Activated CD4-positive, alpha-beta T cell treated with anti-CD3 and anti-CD28 coated beads, Interleukin-2, amount 50 U/mL, for 1 hour (primary cell): ENCODE data around the gene ANO7.
"Not testable (repeated sequence)": the region's sequence is repeated elsewhere in the genome, so short reads cannot be mapped to it uniquely, and the experiment has no call there.

ENCODE experiments used
- DNase-seq: peaks from one replicate; pipeline ENCODE4 v3.0.0-alpha.2; 2020

Gene ANO7

GRCh38 chr2:241194811-241195210 is 6.3 kb downstream of the ANO7 start:
- no peak for DNase-seq

GRCh38 chr2:241195506-241196130 is 7.1 kb downstream of the ANO7 start:
- DNase-seq, result no peak

DNA sequence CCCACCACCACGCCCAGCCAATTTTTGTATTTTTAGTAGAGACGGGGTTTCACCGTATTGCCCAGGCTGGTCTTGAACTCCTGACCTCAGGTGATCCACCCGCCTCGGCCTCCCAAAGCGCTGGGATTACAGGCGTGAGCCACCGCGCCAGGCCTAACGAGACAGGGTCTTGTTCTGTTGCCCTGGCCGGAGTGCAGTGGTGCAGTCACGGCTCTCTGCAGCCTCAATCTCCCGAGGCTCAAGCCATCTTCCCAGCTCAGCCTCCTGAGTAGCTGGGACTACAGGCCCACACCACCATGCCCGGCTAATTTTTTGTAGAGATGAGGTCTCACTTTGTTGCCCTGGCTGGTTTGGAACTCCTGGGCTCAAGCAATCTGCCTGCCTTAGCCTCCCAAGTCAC is 8.8 kb downstream of the ANO7 start:
- not testable (repeated sequence) for DNase-seq

DNA sequence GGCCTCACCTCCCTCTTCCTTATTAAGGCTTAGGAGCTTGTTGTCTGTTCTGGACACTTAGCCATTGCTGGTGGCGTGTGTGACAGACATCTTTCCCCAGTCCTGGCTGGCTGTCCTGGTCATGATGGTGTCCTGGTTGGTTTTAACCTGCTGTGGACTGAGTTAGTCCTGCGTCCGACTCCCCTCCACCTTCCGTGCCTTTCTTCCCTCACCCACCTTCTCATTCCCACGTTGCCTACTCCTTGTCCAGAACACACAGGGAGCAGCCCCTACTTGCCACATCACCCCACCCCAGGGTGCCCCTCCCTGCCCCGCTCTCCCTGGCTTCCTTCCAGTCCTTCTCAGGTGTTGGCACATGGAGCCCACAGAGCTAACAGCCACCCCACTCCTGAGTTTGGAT is 9.5 kb downstream of the ANO7 start:
- DNase-seq, result no peak

DNA sequence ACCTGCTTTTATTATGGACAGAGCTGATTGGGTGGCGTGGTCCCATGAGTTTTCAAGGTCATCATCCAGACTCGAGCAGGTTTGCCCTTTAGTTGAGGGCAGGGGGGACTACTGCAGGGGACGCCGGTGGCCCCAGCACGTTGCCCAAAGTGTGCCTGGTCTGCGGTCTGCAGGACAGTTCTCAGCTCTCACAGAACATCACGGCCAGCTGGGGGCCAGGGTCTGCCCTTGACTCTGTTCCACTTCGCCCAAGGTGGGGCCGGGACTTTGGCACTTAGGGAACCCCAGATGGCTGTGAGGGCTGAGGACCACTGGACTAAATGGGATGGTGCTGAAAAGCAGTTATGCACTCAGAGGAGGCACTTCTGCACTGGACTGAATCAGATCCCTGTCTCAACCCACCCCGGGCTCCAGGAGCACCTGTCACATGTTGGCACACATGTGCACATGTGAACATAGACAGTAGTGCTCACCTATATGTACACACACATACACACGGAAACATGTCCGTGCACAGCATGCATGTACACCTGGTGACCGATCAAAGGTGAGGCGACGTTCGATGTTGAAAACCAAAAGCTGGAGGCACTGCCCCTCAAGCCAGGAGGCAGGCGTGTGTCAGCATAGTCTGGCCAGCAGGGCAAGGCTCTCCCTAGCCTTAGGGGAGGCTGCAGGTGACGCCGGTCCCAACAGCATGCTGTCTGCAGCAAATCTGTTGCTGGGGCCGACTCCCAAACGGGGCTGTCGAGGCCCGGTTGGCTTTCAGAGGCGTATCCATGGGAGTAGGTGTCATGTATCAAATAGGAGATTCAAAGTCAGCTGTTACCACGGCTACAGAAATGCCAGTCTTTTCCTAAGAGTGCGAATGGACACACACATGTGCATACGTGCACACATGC is 10.2 kb downstream of the ANO7 start:
- DNase-seq, result no peak

DNA sequence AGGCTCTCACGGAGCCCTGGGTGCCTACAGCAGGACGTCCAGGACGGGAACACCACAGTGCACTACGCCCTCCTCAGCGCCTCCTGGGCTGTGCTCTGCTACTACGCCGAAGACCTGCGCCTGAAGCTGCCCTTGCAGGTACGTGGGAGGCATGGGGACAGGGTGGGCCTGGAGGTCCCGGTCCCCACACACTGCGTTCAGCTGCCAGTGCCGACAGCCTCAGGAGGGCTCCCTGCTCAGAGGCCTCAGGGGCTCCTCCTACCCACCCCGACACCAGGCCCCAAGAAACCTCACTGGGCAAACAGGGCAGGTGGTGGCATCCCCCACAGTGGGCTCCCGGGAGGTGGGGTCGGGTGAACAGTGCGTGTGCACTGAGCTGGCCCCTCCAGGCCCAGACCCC is 10.8 kb downstream of the ANO7 start:
- no peak for DNase-seq

- no peak for DNase-seq
These were observed 11.7 kb downstream of the ANO7 start for GRCh38 chr2:241199897-241200821.

DNA sequence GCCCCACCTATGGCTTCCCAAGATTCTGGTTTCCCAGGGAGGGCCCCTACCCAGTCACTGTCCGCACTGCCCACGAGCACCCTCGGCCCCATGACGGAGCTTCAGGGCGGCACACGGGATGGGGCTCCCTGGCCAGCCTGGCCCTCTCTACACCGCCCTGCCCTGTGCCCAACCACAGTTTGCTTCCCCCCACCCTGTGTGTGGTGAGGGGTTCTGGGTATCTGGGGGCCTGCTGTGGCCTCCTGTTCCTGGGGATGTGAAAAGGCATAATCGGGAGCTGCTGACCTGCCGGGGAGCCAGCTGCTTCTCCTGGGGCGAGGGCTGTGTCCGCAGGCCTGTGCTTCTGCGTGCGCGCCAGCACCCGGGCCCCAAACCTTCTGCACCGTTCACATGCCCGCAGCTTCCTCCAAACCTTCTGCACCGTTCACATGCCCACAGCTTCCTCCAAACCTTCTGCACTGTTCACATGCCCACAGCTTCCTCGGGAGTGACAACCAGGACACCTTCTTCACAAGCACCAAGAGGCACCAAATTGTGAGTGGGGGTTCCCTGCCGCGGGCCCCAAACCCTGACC is 12.4 kb downstream of the ANO7 start:
- no peak for DNase-seq

- DNase-seq, result no peak
These were observed 13.2 kb downstream of the ANO7 start for GRCh38 chr2:241201445-241202267.

GRCh38 chr2:241202268-241202585 is 13.8 kb downstream of the ANO7 start:
- no peak for DNase-seq

DNA sequence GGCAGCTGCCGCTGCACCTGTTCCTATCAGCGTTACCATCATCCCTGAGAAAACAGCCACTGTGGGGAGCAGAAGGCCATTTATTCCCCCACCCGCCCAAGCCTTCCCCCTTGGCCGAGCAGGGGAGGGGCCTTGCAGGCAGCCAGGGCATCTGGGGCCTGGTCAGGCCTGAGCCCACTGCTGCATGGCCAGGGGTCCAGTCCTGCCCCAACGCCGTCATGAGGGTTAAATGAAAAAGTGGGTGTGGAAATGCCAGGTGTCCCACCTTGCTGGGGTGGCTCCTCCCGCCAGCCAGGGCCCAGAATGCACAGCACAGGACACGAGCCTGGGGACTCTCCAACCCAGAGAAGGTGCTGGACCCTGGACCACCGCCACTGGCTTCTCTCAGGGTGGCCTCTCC is 14.2 kb downstream of the ANO7 start:
- no peak for DNase-seq

- DNase-seq, result no peak
These were observed 14.9 kb downstream of the ANO7 start for GRCh38 chr2:241203218-241204009.

- DNase-seq, result no peak
These were observed 15.5 kb downstream of the ANO7 start for GRCh38 chr2:241204010-241204384.

- no peak for DNase-seq
These were observed 16.0 kb downstream of the ANO7 start for GRCh38 chr2:241204490-241204889.

DNA sequence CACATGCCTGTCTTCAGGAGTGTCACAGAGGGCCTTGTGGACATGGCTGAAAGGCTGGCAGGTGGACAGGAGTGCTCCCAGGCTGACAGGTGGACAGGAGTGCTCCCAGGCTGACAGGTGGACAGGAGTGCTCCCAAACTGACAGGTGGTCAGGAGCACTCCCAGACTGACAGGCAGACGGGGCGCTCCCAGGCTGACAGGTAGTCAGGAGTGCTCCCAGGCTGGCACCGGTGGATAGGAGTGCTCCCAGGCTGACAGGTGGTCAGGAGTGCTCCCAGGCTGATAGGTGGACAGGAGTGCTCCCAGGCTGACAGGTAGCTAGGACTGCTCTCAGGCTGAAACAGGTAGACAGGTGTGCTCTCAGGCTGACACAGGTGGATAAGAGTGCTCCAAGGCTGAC is 16.6 kb downstream of the ANO7 start:
- no peak for DNase-seq

DNA sequence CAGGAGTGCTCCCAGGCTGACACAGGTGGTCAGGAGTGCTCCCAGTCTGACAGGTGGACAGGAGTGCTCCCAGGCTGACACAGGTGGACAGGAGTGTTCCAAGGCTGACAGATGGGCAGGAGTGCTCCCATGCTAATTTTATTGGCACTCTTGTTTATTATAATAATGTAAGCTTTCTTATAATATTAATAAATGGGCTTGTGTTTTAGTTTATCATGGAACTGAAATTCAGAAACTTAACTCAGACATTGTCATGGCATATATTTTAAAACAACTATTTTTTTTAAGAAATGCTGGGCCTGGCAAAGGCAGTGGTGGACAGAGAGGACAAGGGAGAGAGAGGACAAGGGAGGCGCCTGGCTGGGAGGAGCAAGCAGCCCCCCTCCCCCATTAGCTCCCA is 18.7 kb downstream of the ANO7 start:
- no peak for DNase-seq

- DNase-seq, result no peak
These were observed 19.2 kb downstream of the ANO7 start for GRCh38 chr2:241207641-241208040.

- DNase-seq, result no peak
These were observed 19.6 kb downstream of the ANO7 start for GRCh38 chr2:241208058-241208457.

DNA sequence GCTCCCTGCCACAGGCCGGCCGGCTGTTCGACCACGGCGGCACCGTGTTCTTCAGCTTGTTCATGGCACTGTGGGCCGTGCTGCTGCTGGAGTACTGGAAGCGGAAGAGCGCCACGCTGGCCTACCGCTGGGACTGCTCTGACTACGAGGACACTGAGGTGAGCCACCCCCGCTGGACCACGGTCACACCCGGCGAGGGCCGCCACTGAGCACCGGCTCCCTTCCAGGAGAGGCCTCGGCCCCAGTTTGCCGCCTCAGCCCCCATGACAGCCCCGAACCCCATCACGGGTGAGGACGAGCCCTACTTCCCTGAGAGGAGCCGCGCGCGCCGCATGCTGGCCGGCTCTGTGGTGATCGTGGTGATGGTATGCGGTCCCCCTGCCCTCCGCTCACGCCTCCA is 20.8 kb downstream of the ANO7 start:
- no peak for DNase-seq

DNA sequence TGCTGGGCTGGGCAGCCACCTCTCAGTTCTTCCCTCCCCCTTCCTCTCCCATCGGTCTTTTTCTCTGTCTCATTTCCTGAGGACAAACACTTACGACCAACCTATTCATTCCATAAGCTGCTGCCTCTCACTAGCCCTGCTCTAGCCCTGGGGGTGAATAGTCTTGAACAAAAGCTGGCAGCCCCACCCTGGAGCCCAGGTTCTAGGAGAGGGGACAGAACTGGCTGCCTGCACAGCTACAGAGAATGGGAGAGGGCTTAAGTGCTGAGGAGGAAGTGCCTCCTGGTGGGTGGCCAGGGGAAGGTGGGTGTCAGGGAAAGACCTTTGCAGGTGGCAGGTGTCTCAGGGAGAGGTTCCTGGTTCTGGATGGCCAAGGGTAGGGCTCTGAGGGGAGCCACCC is 22.8 kb downstream of the ANO7 start:
- no peak for DNase-seq

DNA sequence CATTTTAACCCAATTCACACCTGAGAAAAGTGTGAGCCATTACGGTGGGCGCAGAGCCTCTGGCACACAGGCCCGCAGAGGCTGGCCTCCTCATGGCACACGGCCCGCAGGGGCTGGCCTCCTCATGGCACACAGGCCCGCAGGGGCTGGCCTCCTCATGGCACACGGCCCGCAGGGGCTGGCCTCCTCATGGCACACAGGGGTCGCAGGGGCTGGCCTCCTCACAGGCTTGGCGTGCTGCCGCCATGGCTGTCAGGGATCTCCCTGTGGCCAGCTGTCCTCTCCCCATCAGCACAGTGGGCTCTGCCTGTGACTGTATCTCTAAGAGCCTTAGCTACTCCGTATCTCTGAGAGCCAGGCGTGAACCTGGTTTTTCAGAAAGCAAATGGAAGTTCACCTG is 24.6 kb downstream of the ANO7 start:
- no peak for DNase-seq

- no peak for DNase-seq
These were observed 25.1 kb downstream of the ANO7 start for GRCh38 chr2:241213567-241213966.
